CD4-positive, alpha-beta T cell treated with Interleukin-21 for 1 hour (primary cell): ENCODE results near the gene KHDC4.

Experiments
- DNase-seq: peaks from one replicate; pipeline ENCODE4 v3.0.0-alpha.2; 2020

The KHDC4 gene

GRCh38 chr1:155968670-155969069 is 34.5 kb upstream of the KHDC4 start:
- DNase-seq = no peak

GRCh38 chr1:155968051-155968400 is 33.8 kb upstream of the KHDC4 start:
- DNase-seq = no peak

GRCh38 chr1:155967341-155968050 is 33.3 kb upstream of the KHDC4 start:
- DNase-seq = peak; percentile 35

DNA sequence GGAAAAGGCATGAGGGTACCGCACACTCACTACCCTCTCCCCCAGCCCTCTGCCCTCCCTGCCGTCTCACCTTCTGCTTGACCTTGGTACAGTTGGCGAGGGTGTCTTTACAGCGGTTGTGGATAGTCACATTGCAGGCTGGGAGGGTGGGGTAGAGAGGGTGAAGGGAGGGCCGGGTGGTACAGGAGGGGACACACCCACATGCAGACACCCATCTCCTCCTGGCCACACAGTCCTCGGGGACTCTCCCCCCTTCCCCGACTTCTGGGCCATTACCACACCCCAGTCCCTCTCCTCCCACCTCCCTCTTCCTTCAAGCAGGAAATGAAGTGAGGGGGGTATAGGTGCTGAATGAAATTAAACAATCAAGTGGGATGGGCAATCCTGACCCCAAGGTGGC is 32.5 kb upstream of the KHDC4 start:
- DNase-seq = no peak

DNA sequence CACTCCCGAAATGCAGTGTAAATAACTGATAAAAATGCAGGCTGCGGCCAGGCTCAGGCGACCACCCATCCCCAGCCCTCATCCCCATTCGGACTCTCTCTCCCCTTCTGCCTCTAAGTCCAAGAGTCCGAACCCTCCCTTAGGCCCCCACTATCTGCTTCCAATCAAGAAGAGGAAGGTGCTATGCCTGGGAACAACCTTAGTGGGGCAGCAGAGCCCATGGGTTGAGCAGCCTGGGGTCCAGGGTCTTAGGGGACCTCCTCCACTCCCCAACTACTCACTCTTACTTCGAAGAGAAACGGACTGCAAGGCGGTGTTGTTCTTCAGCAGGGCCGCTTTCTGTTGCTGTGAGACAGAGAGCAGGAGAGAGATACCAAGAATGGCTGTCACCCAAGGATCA is 31.9 kb upstream of the KHDC4 start:
- DNase-seq = no peak

GRCh38 chr1:155964193-155964592 is 30.0 kb upstream of the KHDC4 start:
- DNase-seq = no peak

- DNase-seq = no peak
These were observed 28.5 kb upstream of the KHDC4 start for GRCh38 chr1:155962599-155963211.

DNA sequence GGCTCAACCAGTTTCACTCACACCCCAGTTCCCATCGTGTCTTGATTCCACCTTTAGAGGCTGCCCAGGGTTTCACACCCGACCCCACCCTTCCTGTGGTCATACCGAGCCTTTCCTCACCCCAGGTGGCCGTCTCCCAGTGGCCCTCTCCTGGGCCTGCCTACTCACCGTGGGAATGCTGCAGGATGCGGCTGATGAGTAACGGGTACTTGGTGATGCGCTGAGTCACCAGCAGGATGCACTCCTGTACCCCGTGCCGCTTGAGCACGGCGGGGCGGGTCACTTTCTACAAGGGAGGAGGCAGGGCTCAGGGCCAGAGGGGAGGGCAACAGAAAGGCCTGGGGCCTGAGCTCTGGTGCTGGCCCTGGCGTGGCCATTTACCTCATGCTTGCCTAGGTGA is 27.7 kb upstream of the KHDC4 start:
- peak; percentile 22 for DNase-seq

GRCh38 chr1:155960081-155960745 is 26.0 kb upstream of the KHDC4 start:
- no peak for DNase-seq

- no peak for DNase-seq
These were observed 23.2 kb upstream of the KHDC4 start for GRCh38 chr1:155957411-155957915.

DNA sequence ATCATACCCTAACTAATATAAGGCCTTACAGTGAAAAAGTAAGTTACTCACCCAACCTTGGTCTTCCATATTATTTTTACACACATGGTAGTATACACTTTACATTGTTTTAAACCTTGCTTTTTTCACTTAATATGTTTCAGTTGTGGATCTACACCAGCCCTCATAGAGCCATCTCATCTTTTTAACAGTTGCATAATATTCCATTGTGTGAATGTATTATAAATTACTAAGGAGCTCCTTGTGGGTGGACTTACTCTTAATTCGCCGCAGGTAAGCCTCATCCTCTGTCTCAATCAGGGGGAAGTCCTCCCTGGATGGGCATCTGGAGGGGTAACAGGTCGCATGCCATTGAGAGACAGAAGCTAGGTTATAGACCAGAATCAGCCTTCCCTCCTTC is 20.4 kb upstream of the KHDC4 start:
- no peak for DNase-seq

DNA sequence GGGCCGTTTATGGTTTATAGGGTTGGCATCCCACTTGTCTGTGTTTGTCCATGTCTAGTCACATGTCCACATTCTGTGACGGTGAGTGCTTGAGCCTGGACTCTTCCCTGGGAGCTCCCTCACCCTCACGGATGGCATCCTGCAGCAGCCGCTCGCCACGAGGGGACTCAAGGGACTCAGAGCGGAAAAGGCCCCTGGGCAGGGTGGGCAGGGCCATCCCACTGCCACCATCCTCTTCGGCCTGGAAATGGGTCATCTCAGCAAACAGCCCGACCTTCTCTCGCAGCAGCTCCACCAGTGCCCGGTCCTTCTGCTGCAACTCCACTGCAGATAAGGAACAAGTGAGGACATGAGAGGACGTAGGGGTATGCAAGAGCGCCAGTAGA is 18.3 kb upstream of the KHDC4 start:
- no peak for DNase-seq

- DNase-seq = no peak
These were observed 17.7 kb upstream of the KHDC4 start for GRCh38 chr1:155951753-155952504.

- DNase-seq = no peak
These were observed 16.6 kb upstream of the KHDC4 start for GRCh38 chr1:155950829-155951228.

GRCh38 chr1:155947741-155948140 is 13.5 kb upstream of the KHDC4 start:
- no peak for DNase-seq

DNA sequence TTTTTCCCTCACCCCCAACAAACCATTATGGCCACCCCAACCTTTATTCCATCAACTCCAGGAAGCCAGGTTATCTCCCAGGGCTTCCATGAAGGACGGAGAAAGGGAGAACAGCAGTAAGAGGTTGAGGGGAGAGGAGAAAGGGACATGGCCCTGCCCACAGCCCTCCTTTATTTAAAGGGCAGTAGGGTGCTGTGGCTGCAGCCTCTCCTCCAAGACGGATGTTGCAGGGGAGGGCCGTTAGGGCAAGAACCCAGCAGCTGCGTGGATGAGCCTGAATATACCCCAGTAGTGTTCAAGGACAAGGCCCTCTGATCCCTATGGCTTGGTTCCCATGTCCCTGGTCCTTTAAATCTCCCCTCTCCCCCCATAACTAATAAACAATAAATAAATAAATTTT is 13.1 kb upstream of the KHDC4 start:
- no peak for DNase-seq

- DNase-seq = no peak
These were observed 12.5 kb upstream of the KHDC4 start for GRCh38 chr1:155946633-155947219.

GRCh38 chr1:155944444-155944799 is 10.2 kb upstream of the KHDC4 start:
- DNase-seq = no peak

DNA sequence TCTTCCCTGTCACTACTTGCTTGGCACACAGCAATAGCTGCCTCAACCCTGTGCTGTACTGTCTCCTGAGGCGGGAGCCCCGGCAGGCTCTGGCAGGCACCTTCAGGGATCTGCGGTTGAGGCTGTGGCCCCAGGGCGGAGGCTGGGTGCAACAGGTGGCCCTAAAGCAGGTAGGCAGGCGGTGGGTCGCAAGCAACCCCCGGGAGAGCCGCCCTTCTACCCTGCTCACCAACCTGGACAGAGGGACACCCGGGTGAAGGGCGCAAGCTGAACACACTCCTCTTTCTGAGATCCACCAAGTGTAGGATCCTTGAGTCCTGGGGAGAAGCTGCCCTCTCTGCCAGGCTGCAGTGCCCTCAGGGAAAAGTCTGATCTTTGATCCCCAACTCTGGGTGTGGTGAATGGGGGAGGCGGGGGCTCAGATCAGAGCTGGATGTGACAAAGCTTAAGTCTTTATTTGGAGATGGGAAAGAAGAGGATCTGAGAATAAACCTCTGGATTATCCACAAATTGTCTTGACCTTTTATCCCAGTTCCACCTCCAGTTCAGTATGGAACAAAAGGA is 8.4 kb upstream of the KHDC4 start:
- DNase-seq = no peak

DNA sequence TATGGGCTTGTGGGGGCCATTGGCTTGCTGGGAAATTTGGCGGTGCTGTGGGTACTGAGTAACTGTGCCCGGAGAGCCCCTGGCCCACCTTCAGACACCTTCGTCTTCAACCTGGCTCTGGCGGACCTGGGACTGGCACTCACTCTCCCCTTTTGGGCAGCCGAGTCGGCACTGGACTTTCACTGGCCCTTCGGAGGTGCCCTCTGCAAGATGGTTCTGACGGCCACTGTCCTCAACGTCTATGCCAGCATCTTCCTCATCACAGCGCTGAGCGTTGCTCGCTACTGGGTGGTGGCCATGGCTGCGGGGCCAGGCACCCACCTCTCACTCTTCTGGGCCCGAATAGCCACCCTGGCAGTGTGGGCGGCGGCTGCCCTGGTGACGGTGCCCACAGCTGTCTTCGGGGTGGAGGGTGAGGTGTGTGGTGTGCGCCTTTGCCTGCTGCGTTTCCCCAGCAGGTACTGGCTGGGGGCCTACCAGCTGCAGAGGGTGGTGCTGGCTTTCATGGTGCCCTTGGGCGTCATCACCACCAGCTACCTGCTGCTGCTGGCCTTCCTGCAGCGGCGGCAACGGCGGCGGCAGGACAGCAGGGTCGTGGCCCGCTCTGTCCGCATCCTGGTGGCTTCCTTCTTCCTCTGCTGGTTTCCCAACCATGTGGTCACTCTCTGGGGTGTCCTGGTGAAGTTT is 7.8 kb upstream of the KHDC4 start:
- no peak for DNase-seq

DNA sequence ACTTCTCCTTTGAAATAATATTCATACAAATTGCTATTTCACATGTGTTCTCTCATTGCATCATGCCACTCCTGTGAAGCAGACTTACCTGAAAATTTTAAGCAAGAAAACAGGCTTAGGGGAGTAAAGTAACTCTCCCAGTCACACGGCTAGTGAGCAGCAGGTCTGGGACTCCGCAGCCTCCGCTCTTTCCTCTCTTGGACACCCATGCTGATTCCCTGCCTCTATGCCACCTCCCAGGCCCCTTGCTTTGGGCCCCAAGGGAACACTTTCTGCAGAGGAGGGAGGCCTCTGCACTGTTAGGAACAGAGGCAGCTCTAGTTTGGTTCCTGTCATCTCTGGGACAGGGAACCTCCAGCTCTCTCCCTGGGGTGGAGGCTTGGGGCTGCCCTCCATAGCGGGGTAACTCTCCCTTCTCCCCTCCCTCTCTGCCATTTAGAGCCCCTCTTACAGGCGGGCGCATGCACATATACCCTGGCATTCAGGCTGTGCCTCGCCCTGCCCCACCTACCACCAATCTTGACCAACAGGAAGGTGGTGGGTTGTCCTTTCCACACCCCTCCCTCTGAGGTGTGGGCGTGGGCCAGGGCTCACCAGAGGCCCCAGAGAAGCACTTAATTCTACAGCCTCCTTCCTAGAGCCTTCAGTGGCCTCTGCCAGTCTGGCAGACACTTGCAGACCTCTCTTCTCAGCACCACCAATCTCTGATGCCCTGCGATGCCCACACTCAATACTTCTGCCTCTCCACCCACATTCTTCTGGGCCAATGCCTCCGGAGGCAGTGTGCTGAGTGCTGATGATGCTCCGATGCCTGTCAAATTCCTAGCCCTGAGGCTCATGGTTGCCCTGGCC is 7.0 kb upstream of the KHDC4 start, which contains the start of gene RXFP4:
Gene RXFP4 (plus strand): TSS at position 646 of the 852 bp plus-strand sequence. CDS start 72 bp downstream, at position 718.
- DNase-seq = no peak
